H1 (cell line): ENCODE data around the gene IL1RAP. TPM values are rescaled to one million over a fixed set of nuclear protein-coding genes. Genes with fewer than 3 reads are reported as not detected.

Source experiments
- TAF7 ChIP-seq: optimal IDR thresholded peaks from 2 replicates; pipeline ENCODE3; 2011; ENCODE audit warnings: low read depth, mild to moderate bottlenecking, inconsistent platforms, low read length, moderate library complexity, borderline replicate concordance
- polyA plus RNA-seq, 7 experiments: library from polyadenylated mRNA; depleted of rRNA in 3 of 7; stranded (reverse) in 5 of 7; unstranded in 2 of 7; fragments of >200 nt in 5 of 7; fragments of 200-250 nt in 2 of 7; gene quantifications; 1 replicate in 5 of 7; 2 replicates in 1 of 7; 4 replicates in 1 of 7; pipeline versions ENCODE4 v1.2.1 to v1.2.3, GENCODE V29; 2011 to 2013; ENCODE audit warnings: missing spikeins in 2 of 7, mixed read lengths in 2 of 7
- total RNA-seq: library from RNA; stranded (reverse); fragmentation: NEBNext Ultra II Directional; extraction: Animal tissue kit (Norgen Biotek cat#: 25700); gene quantifications from 2 replicates; pipeline ENCODE4 v1.2.1, GENCODE V29; 2021

IL1RAP gene
- total and polyA plus RNA-seq, 2 of the 8 experiments (the other 6 are each of a cell fraction or from before 2014, with no cell fraction given): 2.4 to 3.9 TPM

GRCh38 chr3:190666821-190667220, 152.9 kb downstream of the IL1RAP start (continued):
- TF ChIP-seq TAF7: no peak
